DOHH2 (cell line): ENCODE data around the gene OSBPL9.

Experiments used
- H3F3A ChIP-seq: fragments of 200-600 bp; sonication (generic), shearing (Covaris generic); 2 replicates; pipeline ENCODE4 v1.6.0; 2016; ENCODE audit warnings: antibody characterized with exemption, mild to moderate bottlenecking; ENCODE audit not compliant: control insufficient read depth, insufficient read depth
- H3K27ac ChIP-seq: fragments of 200-600 bp; sonication (generic); 2 replicates; pipeline ENCODE4 v1.5.1; 2014; ENCODE audit warnings: low read depth, mild to moderate bottlenecking, low read length, moderate library complexity
- H3K27me3 ChIP-seq: fragments of 200-600 bp; sonication (generic); 2 replicates; pipeline ENCODE4 v1.6.1; 2014; ENCODE audit warnings: mild to moderate bottlenecking, low read length, mixed read lengths; ENCODE audit not compliant: control insufficient read depth
- H3K36me3 ChIP-seq: fragments of 200-600 bp; sonication (generic); 2 replicates; pipeline ENCODE4 v1.6.1; 2014; ENCODE audit warnings: mild to moderate bottlenecking, low read length, moderate library complexity, mixed read lengths; ENCODE audit not compliant: control insufficient read depth
- H3K4me1 ChIP-seq: fragments of 200-600 bp; sonication (generic); 2 replicates; pipeline ENCODE4 v1.6.1; 2014; ENCODE audit warnings: mild to moderate bottlenecking, low read length, mixed read lengths; ENCODE audit not compliant: control insufficient read depth
- H3K4me2 ChIP-seq: fragments of 200-600 bp; sonication (generic); 2 replicates; pipeline ENCODE4 v1.6.0; 2014; ENCODE audit warnings: mild to moderate bottlenecking, low read length, moderate library complexity
- H3K4me3 ChIP-seq: fragments of 200-600 bp; sonication (generic); 2 replicates; pipeline ENCODE4 v1.5.1; 2014; ENCODE audit warnings: mild to moderate bottlenecking, low read length, mixed read lengths
- H3K79me2 ChIP-seq: fragments of 200-600 bp; sonication (generic); 2 replicates; pipeline ENCODE4 v1.6.1; 2014; ENCODE audit warnings: mild to moderate bottlenecking, low read length, mixed read lengths; ENCODE audit not compliant: control insufficient read depth
- H3K9me2 ChIP-seq: fragments of 200-600 bp; sonication (generic); replicated peaks from 2 replicates; pipeline ENCODE4 v1.6.1; 2014; ENCODE audit warnings: mild to moderate bottlenecking, low read length, mixed read lengths; ENCODE audit not compliant: control insufficient read depth
- H3K9me3 ChIP-seq: fragments of 200-600 bp; sonication (generic); 2 replicates; pipeline ENCODE4 v1.6.1; 2014; ENCODE audit warnings: antibody characterized with exemption, low read length, mixed read lengths; ENCODE audit not compliant: control insufficient read depth, insufficient read depth
- H4K20me1 ChIP-seq: fragments of 200-600 bp; sonication (generic); 2 replicates; pipeline ENCODE4 v1.6.0; 2014; ENCODE audit warnings: low read depth, mild to moderate bottlenecking, antibody characterized with exemption, low read length, moderate library complexity; ENCODE audit not compliant: control insufficient read depth, insufficient read depth
- EZH2phosphoT487 ChIP-seq: fragments of 200-600 bp; sonication (generic); IDR thresholded peaks from 2 replicates; pipeline ENCODE4 v1.6.1; 2017; ENCODE audit warnings: borderline replicate concordance, mild to moderate bottlenecking, antibody characterized with exemption, low read length, moderate library complexity, mixed read lengths
- TF ChIP-seq, protein P1 (sequence below): fragments of 200-600 bp; sonication (generic); IDR thresholded peaks from one replicate; pipeline ENCODE4 v1.5.1; 2014; ENCODE audit warnings: antibody characterized with exemption, mild to moderate bottlenecking, low read depth, low read length; ENCODE audit not compliant: poor library complexity, severe bottlenecking

The OSBPL9 gene

DNA sequence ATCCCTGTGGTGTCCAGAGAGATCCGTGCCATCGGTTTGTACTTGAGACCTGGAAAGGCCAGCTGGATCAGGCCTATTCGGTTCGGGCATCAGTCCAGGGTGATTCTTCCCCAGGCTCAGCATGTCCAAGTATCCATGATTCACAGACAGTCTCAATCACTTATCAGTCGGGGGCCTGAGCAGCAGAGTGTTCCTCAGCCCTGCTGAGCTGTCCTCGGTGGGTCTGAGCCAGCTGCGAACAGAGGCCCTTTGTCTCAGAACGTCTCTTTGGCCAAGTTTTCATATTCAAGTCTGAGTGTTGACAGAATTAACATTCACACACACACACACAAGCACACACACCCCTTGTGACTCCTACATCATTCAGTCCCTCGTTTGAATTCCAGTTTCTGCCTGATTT is 33.4 kb upstream of the OSBPL9 start:
- no peaks in the 10 kb centered on the region for H3K9me2 ChIP-seq
- H3K4me2 ChIP-seq = no peak overlapping the region
- no peak for TF ChIP-seq EZH2phosphoT487
- TF ChIP-seq, protein P1, sequence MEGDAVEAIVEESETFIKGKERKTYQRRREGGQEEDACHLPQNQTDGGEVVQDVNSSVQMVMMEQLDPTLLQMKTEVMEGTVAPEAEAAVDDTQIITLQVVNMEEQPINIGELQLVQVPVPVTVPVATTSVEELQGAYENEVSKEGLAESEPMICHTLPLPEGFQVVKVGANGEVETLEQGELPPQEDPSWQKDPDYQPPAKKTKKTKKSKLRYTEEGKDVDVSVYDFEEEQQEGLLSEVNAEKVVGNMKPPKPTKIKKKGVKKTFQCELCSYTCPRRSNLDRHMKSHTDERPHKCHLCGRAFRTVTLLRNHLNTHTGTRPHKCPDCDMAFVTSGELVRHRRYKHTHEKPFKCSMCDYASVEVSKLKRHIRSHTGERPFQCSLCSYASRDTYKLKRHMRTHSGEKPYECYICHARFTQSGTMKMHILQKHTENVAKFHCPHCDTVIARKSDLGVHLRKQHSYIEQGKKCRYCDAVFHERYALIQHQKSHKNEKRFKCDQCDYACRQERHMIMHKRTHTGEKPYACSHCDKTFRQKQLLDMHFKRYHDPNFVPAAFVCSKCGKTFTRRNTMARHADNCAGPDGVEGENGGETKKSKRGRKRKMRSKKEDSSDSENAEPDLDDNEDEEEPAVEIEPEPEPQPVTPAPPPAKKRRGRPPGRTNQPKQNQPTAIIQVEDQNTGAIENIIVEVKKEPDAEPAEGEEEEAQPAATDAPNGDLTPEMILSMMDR = no peak
- no peaks in the 10 kb centered on the region for H3K9me3 ChIP-seq
- no peak overlapping the region for H3K4me3 ChIP-seq
- H3K27ac ChIP-seq = no peak overlapping the region
- H4K20me1 ChIP-seq = no peaks in the 10 kb centered on the region
- H3K27me3 ChIP-seq = no peaks in the 10 kb centered on the region
- no peaks in the 10 kb centered on the region for H3K79me2 ChIP-seq
- no peaks in the 10 kb centered on the region for H3K36me3 ChIP-seq
- no peaks in the 10 kb centered on the region for H3F3A ChIP-seq
- H3K4me1 ChIP-seq = peaks cover 7% of the 10 kb centered on the region

DNA sequence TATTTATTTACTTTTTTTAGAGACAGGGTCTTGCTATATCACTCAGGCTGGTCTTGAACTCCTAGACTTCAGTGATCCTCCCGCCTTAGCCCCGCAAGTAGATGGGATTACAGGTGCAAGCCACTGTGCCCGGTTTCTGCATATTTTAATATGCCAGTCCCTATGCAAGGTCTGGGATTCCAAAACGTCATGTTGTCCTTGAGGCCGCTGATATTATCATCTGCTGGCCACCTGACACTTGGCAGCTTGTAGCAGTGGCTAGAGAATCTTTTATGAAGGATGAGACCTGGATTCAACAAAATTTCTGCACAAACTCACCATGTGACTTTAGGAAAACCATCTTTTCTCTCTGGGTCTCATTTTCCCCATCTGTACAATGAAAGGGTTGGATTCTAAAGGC is 32.9 kb upstream of the OSBPL9 start:
- TF ChIP-seq, protein P1 = no peak
- TF ChIP-seq EZH2phosphoT487 = no peak
- Histone ChIP-seq H3K79me2 (no peaks in the 10 kb centered on the region), H3K4me1 (peaks cover 2% of the 10 kb centered on the region), H3K27ac (no peak overlapping the region), H3K27me3 (no peaks in the 10 kb centered on the region), H3K4me2 (no peak overlapping the region), H3K9me2 (no peaks in the 10 kb centered on the region), H3K4me3 (no peak overlapping the region), H4K20me1 (no peaks in the 10 kb centered on the region), H3K9me3 (no peaks in the 10 kb centered on the region), H3F3A (no peaks in the 10 kb centered on the region), H3K36me3 (no peaks in the 10 kb centered on the region)

DNA sequence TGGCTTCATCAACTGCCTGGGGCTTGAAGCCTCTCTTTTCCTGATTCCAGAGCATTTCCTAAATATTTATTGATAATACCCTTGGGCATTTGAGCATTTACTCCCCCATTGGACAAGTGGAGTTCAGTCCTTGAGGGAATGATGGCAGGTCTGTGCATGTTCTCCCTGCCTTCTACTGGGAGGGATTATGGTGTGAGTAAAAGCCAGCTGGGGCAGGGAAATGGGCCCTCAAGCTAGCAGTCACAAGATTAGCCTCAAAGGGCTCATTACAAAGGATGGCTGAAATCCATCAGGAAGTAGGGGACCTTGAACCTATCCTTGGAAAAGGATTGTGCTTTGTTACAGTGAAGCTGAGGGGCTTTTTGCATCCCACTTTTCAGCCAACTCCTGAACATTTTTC is 24.2 kb upstream of the OSBPL9 start:
- Histone ChIP-seq H3K9me3 (no peaks in the 10 kb centered on the region), H3K4me2 (no peak overlapping the region), H3K4me1 (no peaks in the 10 kb centered on the region), H4K20me1 (no peaks in the 10 kb centered on the region), H3F3A (no peaks in the 10 kb centered on the region), H3K27ac (no peak overlapping the region), H3K27me3 (0 out of 2 replicates have a peak, but pooled peaks cover 2% of the 10 kb centered on the region), H3K9me2 (no peaks in the 10 kb centered on the region), H3K36me3 (no peaks in the 10 kb centered on the region), H3K79me2 (no peaks in the 10 kb centered on the region), H3K4me3 (no peak overlapping the region)
- no peak for TF ChIP-seq EZH2phosphoT487
- TF ChIP-seq, protein P1 = no peak

DNA sequence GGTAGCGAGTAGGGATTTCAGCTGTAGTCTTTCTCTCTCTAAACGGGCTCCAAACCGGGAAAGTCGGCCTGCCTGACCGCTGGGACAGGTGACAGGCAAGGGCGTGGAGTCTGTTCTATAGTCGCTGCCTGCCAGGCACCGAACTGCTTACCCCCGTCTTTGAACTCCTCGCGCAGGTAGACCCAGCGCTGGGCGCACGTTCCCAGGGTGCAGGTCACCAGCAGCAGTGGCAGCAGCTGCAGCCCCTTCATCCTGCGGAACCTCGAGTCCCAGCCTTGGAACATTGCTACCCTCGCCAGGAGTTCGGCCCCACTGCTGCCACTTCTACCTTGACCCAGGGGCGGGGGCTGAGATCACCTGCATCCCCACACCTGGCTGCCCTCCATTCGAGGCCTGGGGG is 22.2 kb upstream of the OSBPL9 start:
- H3K4me1 ChIP-seq = no peaks in the 10 kb centered on the region

More for the DNA sequence above, 22.2 kb upstream of the OSBPL9 start:
- no peaks in the 10 kb centered on the region for H3K9me2 ChIP-seq
- no peaks in the 10 kb centered on the region for H3K36me3 ChIP-seq
- H3F3A ChIP-seq = no peaks in the 10 kb centered on the region
- no peak for TF ChIP-seq EZH2phosphoT487
- TF ChIP-seq, protein P1 = no peak
- H3K79me2 ChIP-seq = no peaks in the 10 kb centered on the region
- H4K20me1 ChIP-seq = no peaks in the 10 kb centered on the region
- no peak overlapping the region for H3K4me2 ChIP-seq
- H3K27ac ChIP-seq = no peak overlapping the region
- no peak overlapping the region for H3K4me3 ChIP-seq
- H3K9me3 ChIP-seq = no peaks in the 10 kb centered on the region
- H3K27me3 ChIP-seq = 0 out of 2 replicates have a peak, but pooled peaks cover 2% of the 10 kb centered on the region
